HUDEP-2 (cell line): ENCODE data around the gene TMEM150B.
"Not testable (repeated sequence)": the region's sequence is repeated elsewhere in the genome, so short reads cannot be mapped to it uniquely, and the experiment has no call there.

Experiments
- DNase-seq, 76 experiments: peaks; one replicate each; lab custom pipeline; 2025; ENCODE audit not compliant: unreplicated experiment in 76 of 76; lab: John Stamatoyannopoulos, UW

Gene TMEM150B

GRCh38 chr19:55339889-55340783 is 15.0 kb upstream of the TMEM150B start:
- peak in 28 of 76 experiments; percentile 14 to 64 (median 44) for DNase-seq

- DNase-seq, result peak; percentile 86 to 100 (median 100)
Observed at GRCh38 chr19:55339105-55339888, 14.2 kb upstream of the TMEM150B start, which contains the start of gene KMT5C. KMT5C (plus strand) TSS chr19:55339876; CDS start chr19:55341937, 2,061 bp downstream.

DNA sequence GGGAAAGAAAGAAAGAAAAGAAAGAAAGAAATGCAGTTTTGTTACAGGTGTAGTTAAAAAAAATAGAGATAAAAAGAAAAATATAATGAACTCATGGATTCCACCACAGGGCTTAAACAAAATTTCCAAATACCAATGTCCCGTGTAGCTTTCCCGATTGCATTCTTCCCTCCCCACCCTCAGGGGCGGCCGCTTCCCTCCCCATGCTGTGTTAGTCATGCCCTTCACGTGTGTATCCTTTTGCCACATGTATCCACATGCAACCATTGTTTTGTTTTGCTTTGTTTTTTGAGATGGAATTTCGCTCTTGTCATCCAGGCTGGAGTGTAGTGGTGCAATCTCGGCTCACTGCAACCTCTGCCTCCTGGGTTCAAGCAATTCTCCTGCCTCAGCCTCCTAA is 11.0 kb upstream of the TMEM150B start:
- no peak for DNase-seq

DNA sequence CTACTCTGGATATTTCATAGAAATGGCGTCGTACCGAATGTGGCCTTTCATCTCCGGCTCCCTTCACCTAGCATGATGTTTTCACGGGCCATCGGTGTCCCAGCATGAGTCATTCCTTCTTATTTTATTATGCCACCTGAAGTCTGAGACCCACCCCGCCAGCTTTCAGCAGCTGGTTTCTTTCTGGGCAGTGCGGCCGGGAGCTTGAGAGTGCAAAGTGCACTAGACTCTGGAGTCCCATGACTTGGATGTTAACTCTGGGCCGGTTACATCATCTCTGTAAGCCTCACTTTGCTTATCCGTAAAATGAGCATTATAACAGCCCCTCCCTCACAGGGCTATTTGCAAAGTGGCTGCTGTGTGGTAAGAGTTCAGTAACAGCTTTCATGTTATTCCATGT is 8.7 kb upstream of the TMEM150B start:
- DNase-seq, result no peak

- DNase-seq, result not testable (repeated sequence)
Observed at GRCh38 chr19:55329791-55330190, 4.7 kb upstream of the TMEM150B start.

DNA sequence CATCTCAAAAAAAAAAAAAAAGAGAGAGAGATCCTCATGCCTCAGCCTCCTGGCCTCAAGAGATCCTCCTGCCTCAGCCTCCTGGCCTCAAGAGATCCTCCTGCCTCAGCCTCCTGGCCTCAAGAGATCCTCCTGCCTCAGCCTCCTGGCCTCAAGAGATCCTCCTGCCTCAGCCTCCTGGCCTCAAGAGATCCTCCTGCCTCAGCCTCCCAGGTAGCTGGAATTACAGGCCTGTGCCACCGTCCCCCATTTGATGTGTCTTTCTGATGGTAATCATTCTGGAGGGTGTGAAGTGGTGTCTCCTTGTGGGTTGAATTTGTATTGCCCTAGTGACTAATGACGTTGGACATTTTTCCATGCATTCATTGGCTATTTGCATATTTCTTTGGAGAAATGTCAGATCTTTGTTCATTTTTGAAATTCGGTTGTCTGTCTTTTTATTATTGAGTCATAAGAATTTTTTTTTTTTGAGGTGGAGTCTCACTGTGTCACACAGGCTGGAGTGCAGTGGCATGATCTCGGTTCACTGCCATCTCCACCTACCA is 3.7 kb upstream of the TMEM150B start:
- peak in 3 of 76 experiments; percentile 12 to 29 (median 22) for DNase-seq

DNA sequence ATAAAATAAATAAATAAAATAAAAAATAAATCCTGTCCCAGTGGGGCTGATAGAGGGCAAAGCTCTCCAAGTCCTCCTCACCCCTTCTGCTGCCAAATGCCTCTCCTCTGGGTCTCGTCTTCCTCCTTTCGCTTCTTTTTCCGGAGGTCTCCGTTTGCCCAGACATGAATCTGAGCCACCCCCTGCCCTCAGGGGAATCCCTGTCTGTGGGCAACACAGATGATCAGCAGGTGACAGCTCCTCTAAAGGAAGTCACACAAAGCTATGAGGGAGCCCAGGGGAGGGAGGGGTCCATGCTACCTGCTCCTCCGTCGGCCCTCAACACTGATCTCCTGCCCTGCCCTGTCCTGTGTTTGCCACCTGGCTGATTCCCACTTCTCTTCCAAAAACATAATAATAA is 479 bp downstream of the TMEM150B start:
- no peak for DNase-seq

GRCh38 chr19:55322204-55322885 is 2.8 kb downstream of the TMEM150B start:
- DNase-seq, result no peak

DNA sequence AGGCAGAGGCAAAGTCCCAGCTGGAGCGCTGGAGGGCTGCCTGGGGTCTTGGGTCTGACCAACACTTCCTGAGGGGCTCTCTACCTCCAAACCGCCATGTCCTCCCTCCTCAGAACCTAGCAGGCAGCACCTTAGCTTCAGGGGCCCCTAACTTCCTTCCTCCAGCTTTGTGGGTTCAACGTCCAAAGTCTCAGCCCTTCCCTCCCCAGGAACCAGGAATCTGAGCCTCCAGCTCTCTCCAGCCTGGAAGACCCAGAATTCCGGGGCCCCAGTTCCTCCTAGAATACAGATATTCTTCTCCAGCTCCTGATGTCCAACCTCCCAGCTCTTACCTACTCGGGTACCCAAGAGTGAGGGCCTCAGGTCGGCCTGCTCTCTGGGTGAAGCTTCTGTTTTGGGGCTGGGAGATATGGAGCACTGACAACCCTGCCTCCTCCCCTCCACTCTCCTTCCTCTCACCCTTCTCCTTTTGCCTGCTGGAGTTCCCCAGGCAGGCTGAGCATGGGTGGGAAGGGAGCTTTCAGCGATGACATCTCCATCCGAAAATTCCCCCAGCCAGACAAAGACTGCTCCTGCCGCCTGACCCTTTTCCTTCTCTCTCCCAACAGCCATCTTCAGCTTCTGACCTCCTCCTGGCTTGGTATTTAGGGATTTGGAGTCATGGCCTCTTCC is 3.5 kb downstream of the TMEM150B start:
- DNase-seq, result no peak

- DNase-seq, result no peak
Observed at GRCh38 chr19:55320844-55321419, 4.2 kb downstream of the TMEM150B start.

- DNase-seq, result peak in 2 of 76 experiments; percentile 14 to 15
Observed at GRCh38 chr19:55319785-55320184, 5.4 kb downstream of the TMEM150B start.

DNA sequence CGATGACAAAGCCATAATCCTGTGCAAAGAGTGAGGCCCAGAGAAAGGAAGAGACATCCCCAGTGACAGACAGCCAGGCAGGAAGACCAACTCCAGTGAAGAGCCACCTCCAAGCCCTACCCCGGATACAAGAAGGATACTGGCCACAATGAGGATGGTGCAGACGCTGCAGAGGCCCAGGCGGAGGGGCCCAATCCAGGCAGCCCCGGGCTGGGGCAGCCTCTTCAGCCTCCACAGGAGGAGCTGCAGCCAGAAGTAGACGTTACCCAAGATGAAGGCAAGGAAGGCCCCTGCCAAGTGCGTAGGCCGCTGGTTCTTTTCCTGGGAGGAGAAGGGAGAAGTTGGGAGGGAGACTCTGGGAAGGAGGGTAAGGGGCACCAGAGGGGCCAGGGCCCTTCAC is 8.5 kb downstream of the TMEM150B start:
- DNase-seq, result no peak

DNA sequence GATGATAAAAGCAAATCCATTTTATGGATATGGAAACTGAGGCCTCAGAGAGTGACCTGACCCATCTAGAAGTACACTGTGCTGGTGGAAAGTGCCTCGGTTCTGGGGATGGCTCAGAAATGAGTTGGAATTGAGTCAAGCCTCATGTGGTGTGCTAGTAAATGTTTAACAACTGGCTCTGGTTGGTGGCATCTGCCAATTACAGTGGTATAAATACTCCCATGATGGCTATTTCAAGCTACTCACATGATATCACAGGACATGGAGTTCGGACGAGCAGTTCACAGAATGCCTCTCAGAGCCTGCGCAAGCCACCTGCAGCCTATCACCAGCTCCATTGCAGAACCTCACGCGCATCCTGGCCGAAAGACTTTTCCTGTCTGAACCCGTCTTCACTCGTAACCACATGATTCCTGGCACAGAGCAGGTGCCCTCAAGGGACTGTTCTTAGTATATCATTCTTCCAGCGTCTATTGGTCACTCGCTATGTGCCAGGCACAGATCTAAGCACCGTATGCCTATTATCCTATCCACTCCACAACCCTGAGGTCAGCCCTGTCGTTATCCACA is 9.1 kb downstream of the TMEM150B start:
- DNase-seq, result no peak

- DNase-seq, result no peak
Observed at GRCh38 chr19:55314396-55314795, 10.7 kb downstream of the TMEM150B start.

GRCh38 chr19:55312621-55313512 is 12.3 kb downstream of the TMEM150B start:
- no peak for DNase-seq

GRCh38 chr19:55311797-55312196 is 13.3 kb downstream of the TMEM150B start:
- DNase-seq, result no peak

GRCh38 chr19:55311397-55311796 is 13.7 kb downstream of the TMEM150B start:
- no peak for DNase-seq

GRCh38 chr19:55310498-55310897 is 14.6 kb downstream of the TMEM150B start:
- DNase-seq, result no peak
